ENCODE results near the gene NRL. TPM values are rescaled to one million over a fixed set of nuclear protein-coding genes. Genes with fewer than 3 reads are reported as not detected.
A peak's percentile ranks its signal among the peaks of the same experiment; 100 is the strongest.

Gene NRL
- total RNA-seq, 1 donor from 2014 or later = 1.6 TPM

GRCh38 chr14:24082411-24083080, 32.2 kb downstream of the NRL start:
- no peak for DNase-seq (ENCODE audit: low read depth in 2 of 2)

- DNase-seq (ENCODE audit: low read depth in 2 of 2) = no peak
Observed at GRCh38 chr14:24081739-24082211, 33.0 kb downstream of the NRL start.

- DNase-seq (ENCODE audit: low read depth in 2 of 2) = peak; percentile 22 to 39
Observed at GRCh38 chr14:24080888-24081738, 33.6 kb downstream of the NRL start.

GRCh38 chr14:24080142-24080530, 34.6 kb downstream of the NRL start:
- DNase-seq (ENCODE audit: low read depth in 2 of 2) = no peak

DNA sequence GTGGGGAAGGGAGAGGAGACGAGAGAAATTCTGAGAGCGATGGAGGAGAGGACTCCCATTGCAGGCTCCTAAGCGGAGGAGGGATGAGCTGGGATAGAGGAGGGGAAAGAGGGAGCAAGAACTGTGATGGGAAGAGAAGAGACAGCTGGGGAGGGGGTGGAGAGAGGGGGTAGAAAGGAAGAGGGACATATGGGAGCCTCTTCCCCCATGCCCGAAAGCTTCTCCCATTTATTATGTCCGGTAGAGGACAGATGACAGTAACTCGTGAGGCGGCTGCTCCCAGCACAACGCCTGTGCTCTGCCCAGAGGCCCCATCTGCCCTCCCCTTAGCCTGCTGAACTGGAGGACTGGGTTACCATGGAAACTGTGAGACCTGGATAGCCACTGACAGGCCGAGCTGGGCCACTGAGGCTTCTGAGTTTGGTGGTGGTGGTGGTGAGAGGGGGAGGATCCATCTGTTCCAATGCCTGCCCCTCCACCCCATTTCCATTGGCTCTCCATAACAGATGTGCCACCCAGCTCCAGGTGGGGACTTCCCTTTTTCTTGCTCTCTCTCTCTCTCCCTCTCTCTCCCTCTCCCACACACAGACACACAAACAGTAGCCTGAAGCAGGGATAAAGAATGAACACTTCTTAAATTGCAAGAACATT, 35.1 kb downstream of the NRL start:
- no peak for DNase-seq (ENCODE audit: low read depth in 2 of 2)

- DNase-seq (ENCODE audit: low read depth in 2 of 2) = no peak
Observed at GRCh38 chr14:24078146-24078545, 36.6 kb downstream of the NRL start.

- no peak for DNase-seq (ENCODE audit: low read depth in 2 of 2)
Observed at GRCh38 chr14:24077086-24077485, 37.7 kb downstream of the NRL start.

DNA sequence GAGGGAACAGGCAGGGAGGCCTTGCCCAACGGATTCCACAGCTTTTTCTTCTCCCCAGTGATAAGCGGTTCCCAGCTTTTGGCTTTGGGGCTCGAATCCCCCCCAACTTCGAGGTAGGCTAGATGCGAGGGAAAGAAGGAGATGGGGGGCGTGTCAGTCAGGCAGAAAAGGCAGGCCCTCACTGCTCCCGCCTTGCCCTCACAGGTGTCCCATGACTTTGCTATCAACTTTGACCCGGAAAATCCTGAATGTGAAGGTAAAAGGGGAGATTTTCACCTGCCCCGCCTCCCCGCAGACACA, 38.5 kb downstream of the NRL start:
- no peak for DNase-seq (ENCODE audit: low read depth in 2 of 2)

DNA sequence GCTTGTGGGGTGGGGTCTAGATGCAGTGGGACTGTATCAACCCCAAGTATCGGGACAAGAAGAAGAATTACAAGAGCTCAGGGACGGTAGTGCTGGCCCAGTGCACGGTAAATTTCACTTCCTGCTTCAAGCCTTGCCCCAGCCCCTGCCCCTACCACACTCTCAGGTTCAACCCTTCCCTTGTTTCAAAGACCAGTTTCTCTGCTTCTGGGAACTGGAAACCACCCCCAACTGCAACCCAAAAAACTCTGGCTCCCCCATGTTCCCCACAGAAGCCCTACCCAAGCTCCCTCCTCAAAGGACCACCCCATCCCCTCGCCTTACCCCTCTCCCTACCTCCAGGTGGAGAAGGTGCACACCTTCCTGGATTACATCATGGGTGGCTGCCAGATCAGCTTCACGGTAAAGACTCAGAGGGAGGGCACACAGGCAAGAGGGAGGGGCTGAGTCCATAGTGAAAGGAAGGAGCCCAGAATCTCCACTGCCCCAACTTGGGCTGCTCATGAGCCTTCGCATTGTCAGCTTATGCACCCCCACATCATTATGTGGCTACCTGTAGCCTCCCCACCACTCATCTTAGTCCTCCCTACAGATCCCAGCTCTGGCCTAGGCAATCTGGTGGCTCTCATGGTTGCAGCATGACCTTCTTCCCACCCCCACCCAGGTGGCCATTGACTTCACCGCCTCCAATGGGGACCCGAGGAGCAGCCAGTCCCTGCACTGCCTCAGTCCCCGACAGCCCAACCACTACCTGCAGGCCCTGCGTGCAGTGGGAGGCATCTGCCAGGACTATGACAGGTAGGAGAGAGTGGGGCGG, 39.1 kb downstream of the NRL start:
- no peak for DNase-seq (ENCODE audit: low read depth in 2 of 2)

DNA sequence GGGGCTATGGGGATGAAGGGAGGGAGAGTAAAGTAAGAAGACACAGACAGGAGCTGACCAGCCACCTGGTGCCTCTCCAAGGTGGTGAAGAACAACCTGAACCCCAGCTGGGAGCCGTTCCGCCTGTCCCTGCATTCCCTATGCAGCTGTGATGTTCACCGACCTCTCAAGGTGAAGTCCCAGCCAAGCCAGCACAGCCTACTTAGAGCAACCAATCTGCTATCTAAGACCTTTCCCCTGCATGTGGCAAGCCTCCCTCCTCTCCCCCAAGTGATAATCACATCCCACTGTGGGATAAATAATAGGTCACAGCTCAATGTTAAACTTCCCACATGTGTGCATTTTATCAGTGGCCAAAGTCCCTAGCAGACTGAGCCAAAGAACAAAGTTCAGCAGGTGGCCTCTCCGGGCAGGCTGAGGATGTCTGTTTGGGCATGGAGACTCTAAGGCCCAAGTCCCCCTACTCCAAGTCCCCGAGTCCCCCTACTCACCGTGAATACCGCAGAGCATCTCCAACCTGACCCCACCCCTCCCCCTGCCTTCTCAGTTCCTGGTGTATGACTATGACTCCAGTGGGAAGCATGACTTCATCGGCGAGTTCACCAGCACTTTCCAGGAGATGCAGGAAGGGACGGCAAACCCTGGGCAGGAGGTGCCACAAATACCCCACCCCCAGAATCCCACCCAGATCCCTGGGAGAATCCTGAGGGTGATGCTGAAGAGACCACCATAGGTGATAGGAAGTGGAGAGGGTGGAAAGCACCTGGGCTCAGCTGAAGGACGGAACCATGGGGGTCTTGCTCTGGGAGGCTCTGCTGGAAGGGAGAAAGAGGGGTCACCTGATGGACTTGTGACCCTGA, 39.9 kb downstream of the NRL start:
- DNase-seq (ENCODE audit: low read depth in 2 of 2) = no peak

GRCh38 chr14:24072881-24073877, 41.6 kb downstream of the NRL start:
- DNase-seq (ENCODE audit: low read depth in 2 of 2) = no peak

- no peak for DNase-seq (ENCODE audit: low read depth in 2 of 2)
Observed at GRCh38 chr14:24072436-24072835, 42.3 kb downstream of the NRL start.

GRCh38 chr14:24071836-24072430, 42.8 kb downstream of the NRL start:
- no peak for DNase-seq (ENCODE audit: low read depth in 2 of 2)

- DNase-seq (ENCODE audit: low read depth in 2 of 2) = no peak
Observed at GRCh38 chr14:24071144-24071697, 43.5 kb downstream of the NRL start, which contains the start of gene CPNE6. TSS of gene CPNE6 (plus strand) at chr14:24071562. CDS start at chr14:24072937, 1,375 bp downstream.

GRCh38 chr14:24070285-24071143, 44.2 kb downstream of the NRL start:
- no peak for DNase-seq (ENCODE audit: low read depth in 2 of 2)

DNA sequence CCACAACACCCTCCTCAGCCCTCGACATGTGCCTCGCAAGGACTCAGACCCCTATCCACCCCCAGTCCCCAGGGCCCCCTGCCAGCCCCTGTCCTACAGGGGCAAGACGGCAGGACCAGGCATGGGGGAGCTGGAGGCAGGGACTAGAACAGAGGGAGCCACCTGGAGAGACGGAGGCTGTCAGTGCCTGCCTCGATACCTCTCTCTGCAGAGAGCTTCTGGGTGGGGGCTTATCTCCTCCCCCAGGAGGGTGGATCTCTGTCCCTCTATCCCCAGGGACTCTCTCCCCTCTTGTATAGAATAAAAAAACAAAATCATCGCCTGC, 45.4 kb downstream of the NRL start:
- no peak for DNase-seq (ENCODE audit: low read depth in 2 of 2)

GRCh38 chr14:24068711-24069410, 45.9 kb downstream of the NRL start:
- DNase-seq (ENCODE audit: low read depth in 2 of 2) = no peak

Data from lung microvascular endothelial cell (primary cell).